Neutrophil (primary cell): Measurements from ENCODE around the gene CEP112.
"Not testable (repeated sequence)": the region's sequence is repeated elsewhere in the genome, so short reads cannot be mapped to it uniquely, and the experiment has no call there.

Source experiments
- H3K27ac ChIP-seq: fragments of 200-600 bp; sonication (generic); 2 replicates; pipeline ENCODE4 v1.5.1; 2016; ENCODE audit warnings: mild to moderate bottlenecking, moderate library complexity
- H3K27me3 ChIP-seq: fragments of 200-600 bp; sonication (generic); 2 replicates; pipeline ENCODE4 v1.6.0; 2016; ENCODE audit warnings: mild to moderate bottlenecking
- H3K36me3 ChIP-seq: fragments of 200-600 bp; sonication (generic); 2 replicates; pipeline ENCODE4 v1.5.1; 2017
- H3K4me1 ChIP-seq, 2 experiments: fragments of 200-600 bp in 1 of 2; sonication (generic) in 1 of 2; 1 replicate in 1 of 2; 2 replicates in 1 of 2; pipeline versions ENCODE4 v1.5.1 to v1.6.1; 2013 to 2016; ENCODE audit warnings: low read depth in 1 of 2, low read length in 1 of 2, mild to moderate bottlenecking in 1 of 2, moderate library complexity in 1 of 2; ENCODE audit not compliant: control insufficient read depth in 1 of 2, insufficient read depth in 1 of 2
- H3K4me3 ChIP-seq, 2 experiments: fragments of 200-600 bp in 1 of 2; sonication (generic) in 1 of 2; 1 replicate in 1 of 2; 2 replicates in 1 of 2; pipeline ENCODE4 v1.5.1; 2013 to 2016; ENCODE audit warnings: low read depth in 1 of 2, low read length in 1 of 2, mild to moderate bottlenecking in 1 of 2, moderate library complexity in 1 of 2
- H3K9me3 ChIP-seq: fragments of 200-600 bp; sonication (generic); 2 replicates; pipeline ENCODE4 v1.5.1; 2016
- CTCF ChIP-seq: fragments of 200-600 bp; sonication (generic); IDR thresholded peaks from 2 replicates; pipeline ENCODE4 v1.5.1; 2016; ENCODE audit warnings: antibody characterized with exemption

The CEP112 gene

GRCh38 chr17:66087073-66087472 lies 104.9 kb downstream of the CEP112 start:
- Histone ChIP-seq H3K4me1 (no peaks in the 10 kb centered on the region), H3K27me3 (no peaks in the 10 kb centered on the region), H3K36me3 (no peaks in the 10 kb centered on the region), H3K4me3 (no peak overlapping the region), H3K27ac (no peak overlapping the region), H3K9me3 (no peaks in the 10 kb centered on the region)
- no peak for TF ChIP-seq CTCF

- TF ChIP-seq CTCF: no peak
- Histone ChIP-seq H3K4me1 (no peaks in the 10 kb centered on the region), H3K27ac (no peak overlapping the region), H3K4me3 (no peak overlapping the region), H3K27me3 (no peaks in the 10 kb centered on the region), H3K9me3 (no peaks in the 10 kb centered on the region), H3K36me3 (no peaks in the 10 kb centered on the region)
Observed at GRCh38 chr17:66085221-66085620, 106.7 kb downstream of the CEP112 start.

- H3K4me1 ChIP-seq, H3K27me3 ChIP-seq, H3K4me3 ChIP-seq, H3K9me3 ChIP-seq, H3K27ac ChIP-seq, H3K36me3 ChIP-seq: not testable (repeated sequence)
Observed at GRCh38 chr17:66080670-66081069, 111.3 kb downstream of the CEP112 start.

GRCh38 chr17:66076546-66077190 lies 115.3 kb downstream of the CEP112 start:
- H3K36me3 ChIP-seq: no peaks in the 10 kb centered on the region
- no peaks in the 10 kb centered on the region for H3K4me1 ChIP-seq
- H3K9me3 ChIP-seq: no peaks in the 10 kb centered on the region
- H3K27me3 ChIP-seq: no peaks in the 10 kb centered on the region
- H3K4me3 ChIP-seq: no peak overlapping the region
- no peak for TF ChIP-seq CTCF
- H3K27ac ChIP-seq: no peak overlapping the region

- Histone ChIP-seq H3K9me3 (no peaks in the 10 kb centered on the region), H3K27ac (no peak overlapping the region), H3K4me3 (no peak overlapping the region), H3K4me1 (no peaks in the 10 kb centered on the region), H3K36me3 (no peaks in the 10 kb centered on the region), H3K27me3 (no peaks in the 10 kb centered on the region)
- TF ChIP-seq CTCF: no peak
Observed at GRCh38 chr17:66073384-66073783, 118.5 kb downstream of the CEP112 start.

GRCh38 chr17:66063686-66064085 lies 128.2 kb downstream of the CEP112 start:
- TF ChIP-seq CTCF: no peak
- Histone ChIP-seq H3K27ac (no peak overlapping the region), H3K9me3 (no peaks in the 10 kb centered on the region), H3K27me3 (no peaks in the 10 kb centered on the region), H3K4me3 (no peak overlapping the region), H3K36me3 (no peaks in the 10 kb centered on the region), H3K4me1 (no peaks in the 10 kb centered on the region)
